Fibroblast of skin of back (primary cell): ENCODE data around the gene C6. TPM values are rescaled to one million over a fixed set of nuclear protein-coding genes. Genes with fewer than 3 reads are reported as not detected.
"Not testable (repeated sequence)": the region's sequence is repeated elsewhere in the genome, so short reads cannot be mapped to it uniquely, and the experiment has no call there.

Source experiments
- DNase-seq: peaks from one replicate; pipeline ENCODE4 v3.0.0-alpha.2; 2013
- polyA plus RNA-seq, 2 experiments: library from polyadenylated mRNA; unstranded; fragments of 120-200 nt; gene quantifications; one replicate each; pipeline ENCODE4 v1.2.1, GENCODE V29; 2013; ENCODE audit not compliant: insufficient read length in 2 of 2

The C6 gene
- polyA plus RNA-seq (2013, experiment 1 of 2; ENCODE audit: insufficient read length): not detected
- polyA plus RNA-seq (2013, experiment 2 of 2; ENCODE audit: insufficient read length): not detected

- no peak for DNase-seq
Measured at GRCh38 chr5:41213340-41213739, at the start of gene C6. Gene C6, minus strand, starts transcription at chr5:41213532. Its CDS starts 10,302 bp downstream, at chr5:41203230.

GRCh38 chr5:41256400-41256799 lies 43.1 kb upstream of the C6 start:
- no peak for DNase-seq

GRCh38 chr5:41253109-41253508 lies 39.8 kb upstream of the C6 start:
- DNase-seq: no peak

- no peak for DNase-seq
Measured at GRCh38 chr5:41252036-41252435, 38.7 kb upstream of the C6 start.

- DNase-seq: no peak
Measured at GRCh38 chr5:41250351-41250987, 37.1 kb upstream of the C6 start.

GRCh38 chr5:41247135-41247534 lies 33.8 kb upstream of the C6 start:
- DNase-seq: no peak

GRCh38 chr5:41246376-41246775 lies 33.0 kb upstream of the C6 start:
- peak; percentile 23 for DNase-seq

GRCh38 chr5:41243558-41243957 lies 30.2 kb upstream of the C6 start:
- DNase-seq: no peak

- no peak for DNase-seq
Measured at GRCh38 chr5:41240985-41241384, 27.7 kb upstream of the C6 start.

GRCh38 chr5:41240390-41240789 lies 27.1 kb upstream of the C6 start:
- no peak for DNase-seq

- no peak for DNase-seq
Measured at GRCh38 chr5:41234475-41234874, 21.1 kb upstream of the C6 start.

GRCh38 chr5:41232797-41233196 lies 19.5 kb upstream of the C6 start:
- DNase-seq: no peak

- not testable (repeated sequence) for DNase-seq
Measured at GRCh38 chr5:41230276-41230675, 16.9 kb upstream of the C6 start.

- no peak for DNase-seq
Measured at GRCh38 chr5:41223962-41224361, 10.6 kb upstream of the C6 start.

- DNase-seq: no peak
Measured at GRCh38 chr5:41219658-41220269, 6.4 kb upstream of the C6 start.

- DNase-seq: no peak
Measured at GRCh38 chr5:41218929-41219657, 5.8 kb upstream of the C6 start.

GRCh38 chr5:41214182-41214581 lies 850 bp upstream of the C6 start:
- no peak for DNase-seq

GRCh38 chr5:41212935-41213334 lies 397 bp downstream of the C6 start:
- DNase-seq: no peak

- no peak for DNase-seq
Measured at GRCh38 chr5:41211417-41211816, 1.9 kb downstream of the C6 start.

- not testable (repeated sequence) for DNase-seq
Measured at GRCh38 chr5:41205475-41205874, 7.9 kb downstream of the C6 start.

- no peak for DNase-seq
Measured at GRCh38 chr5:41203033-41203432, 10.3 kb downstream of the C6 start.

GRCh38 chr5:41201082-41201772 lies 12.1 kb downstream of the C6 start:
- DNase-seq: no peak

GRCh38 chr5:41200506-41200905 lies 12.8 kb downstream of the C6 start:
- DNase-seq: no peak
